ENCODE data around the gene CRHBP. TPM values are rescaled to one million over a fixed set of nuclear protein-coding genes. Genes with fewer than 3 reads are reported as not detected.

Gene CRHBP
- total RNA-seq, 6 experiments from 2014 or later: not detected

GRCh38 chr5:77008413-77008812, 55.6 kb downstream of the CRHBP start:
- Mint-ChIP-seq H3K4me3 (no peak overlapping the region), H3K4me1 (ENCODE audit: low read depth) (no peaks in the 10 kb centered on the region; the same call in 1 of the 2 replicates), H3K36me3 (ENCODE audit: low read depth) (no peaks in the 10 kb centered on the region), H3K9me3 (no peaks in the 10 kb centered on the region), H3K27ac (no peak overlapping the region), H3K27me3 (ENCODE audit: insufficient read depth) (peaks cover 20% of the 10 kb centered on the region)
- DNase-seq: no peak
- TF ChIP-seq, protein P1, sequence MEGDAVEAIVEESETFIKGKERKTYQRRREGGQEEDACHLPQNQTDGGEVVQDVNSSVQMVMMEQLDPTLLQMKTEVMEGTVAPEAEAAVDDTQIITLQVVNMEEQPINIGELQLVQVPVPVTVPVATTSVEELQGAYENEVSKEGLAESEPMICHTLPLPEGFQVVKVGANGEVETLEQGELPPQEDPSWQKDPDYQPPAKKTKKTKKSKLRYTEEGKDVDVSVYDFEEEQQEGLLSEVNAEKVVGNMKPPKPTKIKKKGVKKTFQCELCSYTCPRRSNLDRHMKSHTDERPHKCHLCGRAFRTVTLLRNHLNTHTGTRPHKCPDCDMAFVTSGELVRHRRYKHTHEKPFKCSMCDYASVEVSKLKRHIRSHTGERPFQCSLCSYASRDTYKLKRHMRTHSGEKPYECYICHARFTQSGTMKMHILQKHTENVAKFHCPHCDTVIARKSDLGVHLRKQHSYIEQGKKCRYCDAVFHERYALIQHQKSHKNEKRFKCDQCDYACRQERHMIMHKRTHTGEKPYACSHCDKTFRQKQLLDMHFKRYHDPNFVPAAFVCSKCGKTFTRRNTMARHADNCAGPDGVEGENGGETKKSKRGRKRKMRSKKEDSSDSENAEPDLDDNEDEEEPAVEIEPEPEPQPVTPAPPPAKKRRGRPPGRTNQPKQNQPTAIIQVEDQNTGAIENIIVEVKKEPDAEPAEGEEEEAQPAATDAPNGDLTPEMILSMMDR (IDR thresholded peaks at IDR 0.05): no peak

DNA sequence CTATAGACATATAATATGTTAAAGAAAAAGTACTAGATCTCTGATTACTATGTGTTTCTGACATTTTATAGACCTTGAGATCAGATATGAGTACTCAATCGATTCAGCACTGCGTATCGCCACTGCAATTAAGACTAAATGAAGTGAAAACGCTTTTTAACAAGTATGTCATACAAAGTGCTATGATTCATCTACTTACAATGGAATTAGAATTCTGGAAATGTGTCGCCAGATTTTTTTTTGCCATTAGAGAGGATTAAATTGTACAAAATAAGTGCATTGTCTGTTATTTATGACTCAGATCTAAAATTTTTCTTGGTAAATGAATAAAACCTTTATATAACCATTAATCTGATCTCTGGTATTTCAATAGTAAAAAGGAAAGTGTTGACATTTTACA, 57.4 kb downstream of the CRHBP start:
- DNase-seq: no peak
- H3K4me1 Mint-ChIP-seq (ENCODE audit: low read depth): no peaks in the 10 kb centered on the region; the same call in 1 of the 2 replicates

DNA sequence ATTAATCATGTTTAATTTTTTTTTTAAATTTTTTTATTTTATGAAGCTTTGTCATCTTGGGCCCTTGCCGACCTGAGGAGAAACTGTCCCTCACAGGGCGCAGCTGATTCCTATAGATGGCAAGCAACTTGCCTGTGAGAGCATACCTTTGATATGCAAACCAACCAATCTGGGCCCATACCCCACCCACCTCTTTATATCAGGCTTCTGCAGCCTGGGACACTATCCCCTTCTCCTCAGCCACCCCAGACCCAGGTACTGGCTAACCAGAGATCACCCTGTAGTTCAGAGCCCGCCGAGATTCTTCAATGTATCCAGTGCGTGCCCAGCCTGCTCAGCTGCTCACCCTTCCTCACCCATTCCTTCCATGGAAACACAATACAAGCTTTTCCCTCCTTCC, 58.7 kb downstream of the CRHBP start:
- Mint-ChIP-seq H3K27ac (no peak overlapping the region), H3K4me3 (no peak overlapping the region), H3K36me3 (ENCODE audit: low read depth) (no peaks in the 10 kb centered on the region), H3K9me3 (no peaks in the 10 kb centered on the region), H3K27me3 (ENCODE audit: insufficient read depth) (peaks cover 10% of the 10 kb centered on the region), H3K4me1 (ENCODE audit: low read depth) (no peaks in the 10 kb centered on the region; the same call in 1 of the 2 replicates)
- TF ChIP-seq, protein P1 (IDR thresholded peaks at IDR 0.05): no peak
- no peak for DNase-seq

More for the DNA sequence above, 57.4 kb downstream of the CRHBP start:
- Mint-ChIP-seq H3K9me3 (no peaks in the 10 kb centered on the region), H3K4me3 (no peak overlapping the region), H3K36me3 (ENCODE audit: low read depth) (no peaks in the 10 kb centered on the region), H3K27ac (no peak overlapping the region), H3K27me3 (ENCODE audit: insufficient read depth) (peaks cover 17% of the 10 kb centered on the region)
- TF ChIP-seq, protein P1 (IDR thresholded peaks at IDR 0.05): no peak

DNA sequence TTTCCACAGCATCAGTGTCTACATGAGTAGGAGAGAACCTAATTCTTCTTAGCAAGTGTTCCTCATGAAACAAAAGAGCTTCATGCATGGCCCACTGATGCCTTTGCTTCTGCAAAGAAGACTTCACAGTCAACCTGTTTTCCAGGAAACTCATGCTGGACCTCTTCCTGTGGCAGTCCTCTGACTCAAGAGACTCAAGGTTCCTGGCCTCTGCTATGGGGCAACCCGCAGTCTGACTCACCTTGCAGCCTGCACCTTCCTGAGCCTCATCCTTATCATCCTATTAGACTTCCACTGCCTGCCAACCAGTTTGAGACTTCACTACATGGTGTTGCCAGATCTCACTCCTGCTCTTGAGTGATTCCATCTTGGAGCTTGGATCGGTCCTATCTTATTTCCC, 59.8 kb downstream of the CRHBP start:
- Mint-ChIP-seq H3K36me3 (ENCODE audit: low read depth) (no peaks in the 10 kb centered on the region), H3K27me3 (ENCODE audit: insufficient read depth) (peaks cover 9% of the 10 kb centered on the region), H3K4me1 (ENCODE audit: low read depth) (no peaks in the 10 kb centered on the region; the same call in 1 of the 2 replicates), H3K9me3 (no peaks in the 10 kb centered on the region), H3K4me3 (no peak overlapping the region), H3K27ac (no peak overlapping the region)
- TF ChIP-seq, protein P1 (IDR thresholded peaks at IDR 0.05): no peak
- DNase-seq: no peak

DNA sequence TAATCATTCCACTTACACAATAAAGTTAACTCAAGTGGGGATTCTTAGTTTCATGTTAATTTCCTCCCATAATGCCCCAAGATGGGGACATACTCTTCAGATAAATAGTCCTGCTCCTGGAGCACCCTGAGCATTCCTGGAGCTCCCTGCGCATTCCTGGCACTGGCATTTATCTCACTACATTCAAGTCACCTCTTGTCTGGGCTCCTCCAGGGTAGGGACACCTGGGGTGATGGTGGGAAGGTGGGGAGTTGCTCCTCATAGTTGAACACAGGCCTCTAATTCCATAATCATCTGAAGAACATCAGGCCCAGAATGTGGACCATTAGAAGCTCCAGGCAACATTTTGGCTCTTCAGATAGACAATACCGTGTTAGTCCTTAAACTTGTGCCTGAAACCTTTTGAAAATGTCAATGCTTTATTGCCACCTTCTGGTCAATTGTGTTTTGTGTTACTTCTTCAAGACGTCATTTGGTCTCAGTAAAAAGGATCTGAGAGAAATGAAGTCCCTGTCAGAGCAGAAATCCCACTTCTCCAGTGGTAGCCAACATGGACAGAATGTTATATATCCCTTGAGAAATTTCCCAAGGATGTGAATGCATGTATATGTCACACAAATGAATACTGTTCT, 63.2 kb downstream of the CRHBP start:
- Mint-ChIP-seq H3K36me3 (ENCODE audit: low read depth) (no peaks in the 10 kb centered on the region), H3K9me3 (no peaks in the 10 kb centered on the region), H3K27ac (no peak overlapping the region), H3K4me1 (ENCODE audit: low read depth) (peaks cover 6% of the 10 kb centered on the region; the same call in 1 of the 2 replicates), H3K4me3 (no peak overlapping the region), H3K27me3 (ENCODE audit: insufficient read depth) (no peaks in the 10 kb centered on the region; the same call in none of the 2 replicates)
- TF ChIP-seq, protein P1 (IDR thresholded peaks at IDR 0.05): peak; percentile 77
- peak; percentile 72 for DNase-seq

Measured in HFFc6 (cell line).